OCI-LY3 (cell line): Measurements from ENCODE around the gene ACTL6B.

ENCODE experiments used
- CTCF ChIP-seq: fragments of 200-600, 300-600 bp; sonication (generic); IDR thresholded peaks from 2 replicates; pipeline ENCODE4 v1.5.1; 2014; ENCODE audit warnings: antibody characterized with exemption, low read length, low read depth
- EZH2phosphoT487 ChIP-seq: fragments of 200-600 bp; shearing (Covaris generic); IDR thresholded peaks from 2 replicates; pipeline ENCODE4 v1.6.1; 2018; ENCODE audit warnings: antibody characterized with exemption, mixed run types, low read depth

- no peak for TF ChIP-seq CTCF
- TF ChIP-seq EZH2phosphoT487, result no peak
These were observed 30.1 kb upstream of the ACTL6B start for GRCh38 chr7:100686201-100686821.
